Measurements from ENCODE around the gene RDH16. TPM values are rescaled to one million over a fixed set of nuclear protein-coding genes. Genes with fewer than 3 reads are reported as not detected.
A peak's percentile ranks its signal among the peaks of the same experiment; 100 is the strongest.

The RDH16 gene
- total RNA-seq, 1 experiment from 2014 or later: 0.59 TPM

GRCh38 chr12:56932867-56933266 is 24.5 kb downstream of the RDH16 start:
- Histone ChIP-seq H3K27me3 (ENCODE audit: insufficient read depth, low read length) (no peaks in the 10 kb centered on the region), H2AFZ (ENCODE audit: low read depth, low read length, poor library complexity, severe bottlenecking) (no peak overlapping the region), H3K9me2 (ENCODE audit: insufficient read depth) (no peaks in the 10 kb centered on the region), H3K27ac (ENCODE audit: low read depth, low read length) (no peak overlapping the region), H3K79me2 (ENCODE audit: insufficient read depth, low read length) (no peaks in the 10 kb centered on the region), H3K4me2 (ENCODE audit: low read length) (no peak overlapping the region), H3K9me3 (ENCODE audit: control insufficient read depth in 1 of 2, insufficient read depth in 1 of 2, low read depth in 1 of 2, low read length in 2 of 2) (no peaks in the 10 kb centered on the region), H3K9ac (ENCODE audit: low read length) (no peak overlapping the region), H3K4me3 (replicated peaks in 1 of 2; ENCODE audit: low read depth in 1 of 2, low read length in 2 of 2) (no peak overlapping the region), H3K4me1 (ENCODE audit: control insufficient read depth in 1 of 2, insufficient read depth in 2 of 2, low read length in 2 of 2) (peaks cover 0 to 5% of the 10 kb centered on the region in 2 experiments; a peak in 2 of 4 replicates), H4K20me1 (ENCODE audit: insufficient read depth) (no peaks in the 10 kb centered on the region), H3K36me3 (ENCODE audit: control insufficient read depth in 1 of 2, insufficient read depth in 2 of 2, low read length in 2 of 2) (no peaks in the 10 kb centered on the region)
- ChIA-PET POLR2A (no interaction called here), CTCF (no interaction called here), RAD21 (ENCODE audit: low non-redundant PET in 1 of 2, low total read pairs in 2 of 2, uncharacterized antibody in 2 of 2, unreplicated experiment in 2 of 2) (no interaction called here)
- ATAC-seq: no peak
- intact Hi-C loops (cut with micrococcal nuclease): no loop called here
- BruUV-seq (replicated peaks): no TSS peak
- TF ChIP-seq JUND (IDR thresholded peaks at IDR 0.05): no peak
- no peak for DNase-seq (ENCODE audit: low read depth, low spot score)

GRCh38 chr12:56932146-56932545 is 25.3 kb downstream of the RDH16 start:
- no peaks in the 10 kb centered on the region for H3K9me3 ChIP-seq (ENCODE audit: control insufficient read depth in 1 of 2, insufficient read depth in 1 of 2, low read depth in 1 of 2, low read length in 2 of 2)
- ATAC-seq (no peak), DNase-seq (ENCODE audit: low read depth, low spot score) (no peak)
- H2AFZ ChIP-seq (ENCODE audit: low read depth, low read length, poor library complexity, severe bottlenecking): no peak overlapping the region
- H3K4me2 ChIP-seq (ENCODE audit: low read length): no peak overlapping the region
- intact Hi-C loops (cut with micrococcal nuclease): no loop called here
- BruUV-seq (replicated peaks): no TSS peak
- no peaks in the 10 kb centered on the region for H3K9me2 ChIP-seq (ENCODE audit: insufficient read depth)
- peaks cover 0 to 5% of the 10 kb centered on the region in 2 experiments; a peak in 2 of 4 replicates for H3K4me1 ChIP-seq (ENCODE audit: control insufficient read depth in 1 of 2, insufficient read depth in 2 of 2, low read length in 2 of 2)
- no peak overlapping the region for H3K9ac ChIP-seq (ENCODE audit: low read length)
- no peaks in the 10 kb centered on the region for H3K79me2 ChIP-seq (ENCODE audit: insufficient read depth, low read length)
- ChIA-PET POLR2A (no interaction called here), RAD21 (ENCODE audit: low non-redundant PET in 1 of 2, low total read pairs in 2 of 2, uncharacterized antibody in 2 of 2, unreplicated experiment in 2 of 2) (no interaction called here), CTCF (no interaction called here)
- no peaks in the 10 kb centered on the region for H3K36me3 ChIP-seq (ENCODE audit: control insufficient read depth in 1 of 2, insufficient read depth in 2 of 2, low read length in 2 of 2)
- H3K27me3 ChIP-seq (ENCODE audit: insufficient read depth, low read length): no peaks in the 10 kb centered on the region
- no peaks in the 10 kb centered on the region for H4K20me1 ChIP-seq (ENCODE audit: insufficient read depth)
- no peak overlapping the region for H3K27ac ChIP-seq (ENCODE audit: low read depth, low read length)
- TF ChIP-seq CBX3 (IDR thresholded peaks at IDR 0.05; ENCODE audit: low read depth) (no peak), JUND (IDR thresholded peaks at IDR 0.05) (no peak), SIN3A (IDR thresholded peaks at IDR 0.05; ENCODE audit: low read depth) (no peak)
- no peak overlapping the region for H3K4me3 ChIP-seq (replicated peaks in 1 of 2; ENCODE audit: low read depth in 1 of 2, low read length in 2 of 2)

GRCh38 chr12:56931474-56931978 is 25.9 kb downstream of the RDH16 start:
- ChIA-PET CTCF (no interaction called here), RAD21 (ENCODE audit: low non-redundant PET in 1 of 2, low total read pairs in 2 of 2, uncharacterized antibody in 2 of 2, unreplicated experiment in 2 of 2) (no interaction called here), POLR2A (no interaction called here)
- 0 out of 2 replicates have a peak, but pooled peaks have one; percentile 49 for ATAC-seq
- Histone ChIP-seq H3K27me3 (ENCODE audit: insufficient read depth, low read length) (no peaks in the 10 kb centered on the region; the same call in 1 of the 2 replicates), H3K9me2 (ENCODE audit: insufficient read depth) (no peaks in the 10 kb centered on the region), H3K4me2 (ENCODE audit: low read length) (no peak overlapping the region), H3K36me3 (ENCODE audit: control insufficient read depth in 1 of 2, insufficient read depth in 2 of 2, low read length in 2 of 2) (no peaks in the 10 kb centered on the region), H3K79me2 (ENCODE audit: insufficient read depth, low read length) (no peaks in the 10 kb centered on the region), H3K4me3 (replicated peaks in 1 of 2; ENCODE audit: low read depth in 1 of 2, low read length in 2 of 2) (no peak overlapping the region), H2AFZ (ENCODE audit: low read depth, low read length, poor library complexity, severe bottlenecking) (peak overlapping the region; percentile 71), H4K20me1 (ENCODE audit: insufficient read depth) (no peaks in the 10 kb centered on the region), H3K9me3 (ENCODE audit: control insufficient read depth in 1 of 2, insufficient read depth in 1 of 2, low read depth in 1 of 2, low read length in 2 of 2) (no peaks in the 10 kb centered on the region), H3K4me1 (ENCODE audit: control insufficient read depth in 1 of 2, insufficient read depth in 2 of 2, low read length in 2 of 2) (peaks cover 0 to 5% of the 10 kb centered on the region in 2 experiments; a peak in 2 of 4 replicates), H3K27ac (ENCODE audit: low read depth, low read length) (no peak overlapping the region), H3K9ac (ENCODE audit: low read length) (no peak overlapping the region)
- no TSS peak for BruUV-seq (replicated peaks)
- DNase-seq (ENCODE audit: low read depth, low spot score): peak; percentile 19
- intact Hi-C loops (cut with micrococcal nuclease): no loop called here
- TF ChIP-seq ATF3 (IDR thresholded peaks at IDR 0.05): no peak
- no peak for TF ChIP-seq POLR2A (IDR thresholded peaks at IDR 0.05; ENCODE audit: borderline replicate concordance, extremely low read depth, insufficient read depth, insufficient read length)
- no peak for TF ChIP-seq POLR2AphosphoS5 (IDR thresholded peaks at IDR 0.05; ENCODE audit: low read depth, low read length)
- no peak for TF ChIP-seq CEBPB (IDR thresholded peaks at IDR 0.05; ENCODE audit: low read depth)
- TF ChIP-seq CTCF (IDR thresholded peaks at IDR 0.05 in 2 of 3, conservative IDR thresholded peaks at IDR 0.05 in 1 of 3; ENCODE audit: borderline replicate concordance in 1 of 3, insufficient read depth in 1 of 3, low read depth in 2 of 3, low read length in 2 of 3): no peak
- TF ChIP-seq ZBTB33 (IDR thresholded peaks at IDR 0.05; ENCODE audit: extremely low read depth, insufficient replicate concordance, low read length): no peak
- TF ChIP-seq ZNF274 (IDR thresholded peaks at IDR 0.05; ENCODE audit: low read depth, low read length): no peak
- TF ChIP-seq SIN3A (IDR thresholded peaks at IDR 0.05; ENCODE audit: low read depth): no peak
